Fibroblast of upper back skin (primary cell): ENCODE measurements around the gene NNMT.

ENCODE experiments used
- DNase-seq: peaks from one replicate; pipeline ENCODE4 v3.0.0-alpha.2; 2013

NNMT gene

DNA sequence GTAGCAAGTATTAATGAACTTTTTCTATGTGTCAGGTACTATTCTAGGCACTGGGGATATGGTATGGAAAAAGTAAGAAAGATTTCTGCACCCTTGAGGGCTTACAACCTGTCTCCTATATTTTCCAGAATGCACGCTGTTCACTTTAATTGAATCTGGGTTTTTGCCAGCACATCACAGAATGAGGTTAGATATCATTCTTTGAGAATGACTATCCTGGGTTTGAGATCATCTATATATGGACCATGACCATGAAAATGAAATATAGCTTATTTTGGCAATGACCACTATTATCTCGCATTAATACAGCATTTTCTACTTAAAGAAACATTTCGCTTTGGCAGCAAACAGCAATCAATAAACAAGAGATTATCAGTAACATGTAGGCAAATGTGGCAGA, 57.2 kb downstream of the NNMT start:
- DNase-seq: peak; percentile 72

DNA sequence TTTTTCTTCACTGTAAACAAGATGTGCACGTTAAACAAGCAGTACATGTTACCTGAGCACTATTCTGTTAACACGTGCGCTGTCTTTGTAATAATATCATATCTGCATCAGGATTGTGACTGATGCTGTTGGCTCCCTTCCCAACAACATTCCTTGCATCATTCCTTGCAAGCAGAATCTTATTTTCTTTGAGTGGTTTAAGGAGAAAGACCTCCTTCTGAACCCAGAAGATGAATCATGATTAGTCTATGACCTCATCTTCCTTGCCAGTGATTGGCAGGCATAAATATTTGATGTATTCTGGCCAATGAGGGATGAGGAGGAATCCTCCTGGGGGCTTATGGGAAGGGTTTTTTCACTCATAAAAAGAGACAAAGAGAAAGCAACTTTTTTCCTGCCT, 57.9 kb downstream of the NNMT start:
- peak; percentile 96 for DNase-seq

DNA sequence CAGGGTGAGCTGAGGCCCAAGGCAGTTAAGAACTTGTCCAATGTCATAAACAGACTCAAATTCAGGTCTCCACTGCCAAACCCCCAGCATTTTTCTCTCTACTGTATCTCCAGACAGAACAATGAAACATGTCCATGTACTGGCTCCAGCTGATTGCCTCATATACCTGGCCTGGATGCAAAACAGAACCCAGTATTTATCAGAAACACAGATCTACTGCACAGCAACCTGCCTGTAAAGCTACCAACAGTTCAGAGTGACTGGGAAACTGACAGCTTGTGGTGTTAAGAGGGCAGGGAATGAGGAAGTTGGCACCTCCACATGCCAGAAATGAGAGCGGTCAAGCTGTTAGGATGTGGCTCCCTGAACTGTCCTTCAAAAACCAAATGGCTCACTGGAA, 62.5 kb downstream of the NNMT start:
- peak; percentile 42 for DNase-seq

DNA sequence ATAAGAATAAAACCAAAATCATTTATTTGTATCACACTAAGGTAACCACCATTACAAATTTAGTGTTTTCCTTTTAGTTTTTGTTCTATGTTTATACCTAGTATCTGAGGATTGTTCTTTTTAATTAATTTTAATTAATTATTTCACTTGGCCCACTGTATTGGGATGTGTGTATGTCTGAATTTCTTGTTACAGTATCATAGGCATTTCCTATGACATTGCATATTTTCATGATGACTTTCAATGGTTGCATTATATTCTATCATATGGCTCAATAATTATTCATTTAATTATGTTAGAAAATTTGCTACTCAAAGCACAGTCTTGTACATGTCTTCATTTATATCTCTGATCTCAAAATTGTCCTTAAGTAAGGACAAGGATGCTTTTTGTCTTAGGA, 63.1 kb downstream of the NNMT start:
- peak; percentile 59 for DNase-seq

DNA sequence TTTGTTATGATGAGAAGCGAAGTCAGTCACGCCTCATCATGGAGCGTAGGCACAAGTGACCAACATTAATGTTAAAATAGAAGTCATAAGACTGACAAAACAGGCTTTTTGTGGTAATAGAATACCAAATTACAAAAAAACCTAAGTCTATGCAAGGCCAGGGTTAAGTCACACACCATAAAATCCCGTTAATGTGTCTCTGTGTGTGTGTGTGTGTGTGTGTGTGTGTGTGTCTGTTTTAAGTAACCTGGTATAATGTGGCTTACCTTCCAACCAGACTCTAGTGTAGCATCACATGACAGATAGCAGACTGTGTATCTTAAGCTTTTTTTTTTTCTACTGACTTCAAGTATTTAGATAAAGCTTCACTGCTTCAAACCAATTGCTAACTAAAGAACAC, 66.1 kb downstream of the NNMT start:
- no peak for DNase-seq

DNA sequence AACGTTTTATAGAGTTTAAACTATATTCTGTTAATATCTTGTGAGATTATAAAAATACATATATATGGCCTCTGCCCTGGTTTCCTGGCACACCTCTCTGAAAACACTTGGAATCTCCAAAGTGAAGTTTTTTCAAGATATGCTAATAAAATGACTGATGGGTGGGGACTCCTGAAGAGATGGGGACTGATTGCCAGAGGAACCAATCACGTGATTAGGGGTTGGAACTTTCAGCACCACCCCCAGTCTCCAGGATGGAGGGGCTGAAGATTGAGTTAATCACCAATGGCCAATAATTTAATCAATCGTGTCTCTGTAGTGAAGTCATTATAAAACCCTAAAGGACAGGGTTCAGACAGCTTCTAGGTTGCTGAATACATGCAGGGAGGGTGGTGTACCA, 66.8 kb downstream of the NNMT start:
- DNase-seq: no peak
